Activated CD4-positive, alpha-beta memory T cell treated with anti-CD3 and anti-CD28 coated beads, Interleukin-2, amount 10 ng/mL, durations not matched to agents 7 days and 5 days (primary cell): Measurements from ENCODE around the gene MINDY4. TPM values are rescaled to one million over a fixed set of nuclear protein-coding genes. Genes with fewer than 3 reads are reported as not detected.

ENCODE experiments used
- CTCF ChIA-PET: fragments of 350-600 bp; sonication (Branson Sonifier 250); formaldehyde crosslinking; loops from one replicate; lab custom pipeline; 2021; ENCODE audit warnings: antibody characterized with exemption, inconsistent platforms; lab: Charles Lee
- POLR2A ChIA-PET: fragments of 350-600 bp; sonication (Branson Sonifier 250); formaldehyde crosslinking; loops from one replicate; lab custom pipeline; 2021; ENCODE audit warnings: antibody characterized with exemption; lab: Charles Lee
- DNase-seq: peaks from one replicate; pipeline ENCODE4 v3.0.0-alpha.2; 2020
- H3K27ac Mint-ChIP-seq: one replicate; pipeline ENCODE4 v1.8.0; 2021; ENCODE audit warnings: mild to moderate bottlenecking, mixed read lengths
- H3K27me3 Mint-ChIP-seq: one replicate; pipeline ENCODE4 v1.8.0; 2021; ENCODE audit warnings: mixed read lengths
- H3K36me3 Mint-ChIP-seq: one replicate; pipeline ENCODE4 v1.8.0; 2021; ENCODE audit warnings: low read depth, mixed read lengths
- H3K4me1 Mint-ChIP-seq: one replicate; pipeline ENCODE4 v1.8.0; 2021; ENCODE audit warnings: mixed read lengths
- H3K4me3 Mint-ChIP-seq: one replicate; pipeline ENCODE4 v1.8.0; 2021; ENCODE audit warnings: mild to moderate bottlenecking, mixed read lengths
- H3K9me3 Mint-ChIP-seq: one replicate; pipeline ENCODE4 v1.8.0; 2021; ENCODE audit warnings: mixed read lengths
- total RNA-seq, 2 experiments: library from RNA; stranded (reverse); gene quantifications; one replicate each; pipeline ENCODE4 v1.2.3, GENCODE V29; 2021

MINDY4 gene
- total RNA-seq, 2 experiments from 2014 or later, result 1.5 TPM

DNA sequence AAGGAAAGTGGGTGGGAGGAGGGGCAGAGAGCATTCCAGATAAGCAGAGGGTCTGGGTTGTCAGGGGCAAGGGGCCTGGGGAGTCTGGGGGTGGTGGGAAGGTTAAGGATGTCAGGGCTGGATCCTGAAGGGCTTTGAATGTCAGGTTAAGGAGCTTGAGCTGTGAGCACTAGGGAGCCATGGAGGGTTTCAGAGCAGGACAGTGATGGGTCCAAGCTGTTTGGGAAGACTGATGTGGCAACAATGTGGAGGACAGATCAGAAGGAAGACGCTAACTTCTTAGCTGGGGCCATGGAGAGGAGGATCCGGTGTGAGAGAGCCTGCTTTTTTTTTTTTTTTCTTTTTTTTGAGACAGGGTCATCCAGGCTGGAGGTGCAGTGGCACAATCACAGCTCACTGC lies 126.6 kb downstream of the MINDY4 start:
- Mint-ChIP-seq H3K4me1 (peaks cover 4% of the 10 kb centered on the region), H3K4me3 (no peak overlapping the region), H3K9me3 (no peaks in the 10 kb centered on the region), H3K36me3 (no peaks in the 10 kb centered on the region), H3K27ac (no peak overlapping the region), H3K27me3 (no peaks in the 10 kb centered on the region)
- CTCF ChIA-PET, result no interaction called here
- no peak for DNase-seq
- POLR2A ChIA-PET, result no interaction called here

DNA sequence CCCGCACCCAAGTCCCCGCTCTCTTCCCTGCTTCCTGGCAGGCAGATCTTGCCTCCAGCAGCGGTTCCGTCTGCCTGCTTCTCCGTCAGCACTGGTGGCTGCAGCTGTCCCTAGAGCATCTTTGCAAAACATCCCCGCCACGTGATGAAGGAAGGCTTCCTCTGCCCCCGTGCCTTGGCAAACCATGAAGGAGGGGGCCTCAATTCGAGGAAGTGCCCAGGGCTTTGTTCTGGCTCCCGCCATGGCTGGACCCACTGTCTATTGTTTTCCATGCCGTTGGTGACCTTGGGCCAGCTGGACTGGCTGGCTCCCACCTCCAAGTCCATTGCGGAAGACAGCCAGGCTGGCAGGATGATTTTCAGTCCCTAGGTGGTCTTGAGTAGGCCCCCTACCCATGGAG lies 127.2 kb downstream of the MINDY4 start:
- Mint-ChIP-seq H3K9me3 (no peaks in the 10 kb centered on the region), H3K27ac (no peak overlapping the region), H3K4me1 (peaks cover 4% of the 10 kb centered on the region), H3K27me3 (no peaks in the 10 kb centered on the region), H3K36me3 (no peaks in the 10 kb centered on the region), H3K4me3 (no peak overlapping the region)
- CTCF ChIA-PET, result no interaction called here
- POLR2A ChIA-PET, result no interaction called here
- DNase-seq, result no peak

- Mint-ChIP-seq H3K4me1 (peaks cover 4% of the 10 kb centered on the region), H3K36me3 (no peaks in the 10 kb centered on the region), H3K27me3 (no peaks in the 10 kb centered on the region), H3K4me3 (no peak overlapping the region), H3K27ac (no peak overlapping the region), H3K9me3 (no peaks in the 10 kb centered on the region)
- ChIA-PET CTCF (no interaction called here), POLR2A (no interaction called here)
- DNase-seq, result no peak
Measured at GRCh38 chr7:30899066-30899465, 127.8 kb downstream of the MINDY4 start.

DNA sequence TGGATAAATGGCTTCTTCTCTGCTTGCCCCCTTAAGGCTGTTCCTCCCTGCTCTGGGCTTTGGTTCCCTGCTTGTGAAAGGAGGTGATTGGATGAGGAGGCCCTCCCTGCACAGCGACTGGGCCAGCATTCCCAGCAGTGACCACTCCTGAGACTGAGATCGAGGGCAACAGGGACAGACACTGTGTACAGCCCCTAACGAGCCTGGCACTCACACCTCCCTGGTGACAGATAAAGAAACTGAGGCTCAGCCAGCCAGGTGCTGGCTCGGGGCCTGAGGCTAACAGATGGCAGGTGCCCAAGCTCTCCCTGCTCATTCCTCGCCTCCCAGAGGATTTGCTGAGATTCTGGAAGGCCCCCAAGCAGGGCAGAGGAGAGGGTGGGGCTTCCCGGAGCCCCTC lies 128.4 kb downstream of the MINDY4 start:
- H3K4me1 Mint-ChIP-seq, result peaks cover 4% of the 10 kb centered on the region
- no peak overlapping the region for H3K27ac Mint-ChIP-seq
- ChIA-PET CTCF (no interaction called here), POLR2A (no interaction called here)
- H3K36me3 Mint-ChIP-seq, result no peaks in the 10 kb centered on the region
- DNase-seq, result no peak
- no peak overlapping the region for H3K4me3 Mint-ChIP-seq
- H3K27me3 Mint-ChIP-seq, result no peaks in the 10 kb centered on the region
- H3K9me3 Mint-ChIP-seq, result no peaks in the 10 kb centered on the region

GRCh38 chr7:30900053-30900452 lies 128.8 kb downstream of the MINDY4 start:
- H3K4me1 Mint-ChIP-seq, result peaks cover 4% of the 10 kb centered on the region
- CTCF ChIA-PET, result no interaction called here

DNA sequence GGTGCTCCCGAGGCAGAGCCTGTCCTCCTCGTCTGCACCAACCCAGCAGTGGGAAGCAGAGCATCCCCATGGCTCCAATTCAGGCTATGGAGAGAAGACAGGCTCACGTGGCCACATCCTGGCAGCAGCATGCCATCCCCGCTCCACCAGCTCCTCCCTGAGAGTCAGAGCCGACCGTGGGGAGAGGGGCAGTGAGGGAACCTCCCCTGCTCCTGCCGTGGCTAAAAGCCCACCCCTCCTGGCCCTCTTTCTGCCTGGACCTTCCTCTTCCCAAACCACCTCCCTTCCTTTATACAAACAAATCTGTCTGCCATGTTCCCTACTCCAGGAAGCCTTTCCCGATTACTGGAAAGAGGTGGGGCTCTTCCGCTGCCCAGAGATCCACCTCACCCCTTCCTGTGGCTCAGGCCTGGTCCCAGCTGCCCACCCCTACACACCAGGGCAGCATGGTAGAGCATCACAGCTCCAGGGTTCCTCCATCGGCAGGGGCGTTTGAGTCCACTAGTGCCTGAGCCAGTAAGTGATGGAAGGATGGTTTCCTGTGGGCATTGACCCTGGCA lies 129.7 kb downstream of the MINDY4 start:
- Mint-ChIP-seq H3K4me3 (no peak overlapping the region), H3K27ac (no peak overlapping the region), H3K27me3 (no peaks in the 10 kb centered on the region), H3K4me1 (peaks cover 4% of the 10 kb centered on the region), H3K36me3 (no peaks in the 10 kb centered on the region), H3K9me3 (no peaks in the 10 kb centered on the region)
- no peak for DNase-seq
- CTCF ChIA-PET, result no interaction called here
- POLR2A ChIA-PET, result no interaction called here

More at GRCh38 chr7:30900053-30900452, 128.8 kb downstream of the MINDY4 start:
- POLR2A ChIA-PET, result no interaction called here
- H3K27me3 Mint-ChIP-seq, result no peaks in the 10 kb centered on the region
- no peaks in the 10 kb centered on the region for H3K9me3 Mint-ChIP-seq
- no peak for DNase-seq
- no peak overlapping the region for H3K4me3 Mint-ChIP-seq
- H3K36me3 Mint-ChIP-seq, result no peaks in the 10 kb centered on the region
- no peak overlapping the region for H3K27ac Mint-ChIP-seq

GRCh38 chr7:30901856-30902255 lies 130.6 kb downstream of the MINDY4 start:
- CTCF ChIA-PET, result no interaction called here
- H3K27ac Mint-ChIP-seq, result no peak overlapping the region
- no peak for DNase-seq
- H3K36me3 Mint-ChIP-seq, result no peaks in the 10 kb centered on the region
- no peaks in the 10 kb centered on the region for H3K27me3 Mint-ChIP-seq
- peaks cover 4% of the 10 kb centered on the region for H3K4me1 Mint-ChIP-seq
- POLR2A ChIA-PET, result no interaction called here
- H3K4me3 Mint-ChIP-seq, result no peak overlapping the region
- H3K9me3 Mint-ChIP-seq, result no peaks in the 10 kb centered on the region

- Mint-ChIP-seq H3K4me1 (peaks cover 4% of the 10 kb centered on the region), H3K36me3 (no peaks in the 10 kb centered on the region), H3K27ac (no peak overlapping the region), H3K27me3 (no peaks in the 10 kb centered on the region), H3K4me3 (no peak overlapping the region), H3K9me3 (no peaks in the 10 kb centered on the region)
- CTCF ChIA-PET, result no interaction called here
- POLR2A ChIA-PET, result no interaction called here
- DNase-seq, result no peak
Measured at GRCh38 chr7:30902466-30902865, 131.2 kb downstream of the MINDY4 start.

DNA sequence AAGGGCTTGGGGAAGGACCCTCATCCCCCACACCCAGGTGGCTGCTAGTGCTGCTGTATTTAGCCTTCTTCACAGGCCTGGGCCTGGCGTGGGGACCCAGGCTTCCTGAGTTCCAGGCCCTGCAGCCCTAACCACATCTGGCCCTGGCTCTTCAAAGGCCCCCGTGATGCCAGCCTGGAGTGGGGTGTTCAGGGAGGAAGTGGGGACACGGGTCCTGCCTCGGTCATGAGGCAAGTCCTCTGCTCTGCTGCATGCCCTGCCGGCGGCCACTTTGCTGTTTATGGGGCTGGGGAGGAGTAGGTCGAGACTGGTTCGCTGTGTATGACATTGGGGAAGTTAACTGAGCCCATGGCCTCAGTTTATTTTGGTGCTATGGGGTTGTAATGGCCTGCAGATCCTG lies 131.9 kb downstream of the MINDY4 start:
- no peak overlapping the region for H3K4me3 Mint-ChIP-seq
- H3K36me3 Mint-ChIP-seq, result no peaks in the 10 kb centered on the region
- no peak for DNase-seq
- no peaks in the 10 kb centered on the region for H3K9me3 Mint-ChIP-seq
- H3K27ac Mint-ChIP-seq, result no peak overlapping the region
- peaks cover 4% of the 10 kb centered on the region for H3K4me1 Mint-ChIP-seq
- CTCF ChIA-PET, result no interaction called here
- no peaks in the 10 kb centered on the region for H3K27me3 Mint-ChIP-seq
- POLR2A ChIA-PET, result no interaction called here

- no peaks in the 10 kb centered on the region for H3K9me3 Mint-ChIP-seq
- no peak overlapping the region for H3K4me3 Mint-ChIP-seq
- H3K27ac Mint-ChIP-seq, result no peak overlapping the region
- H3K4me1 Mint-ChIP-seq, result peaks cover 4% of the 10 kb centered on the region
- ChIA-PET POLR2A (no interaction called here), CTCF (no interaction called here)
- DNase-seq, result no peak
- H3K27me3 Mint-ChIP-seq, result no peaks in the 10 kb centered on the region
- no peaks in the 10 kb centered on the region for H3K36me3 Mint-ChIP-seq
Measured at GRCh38 chr7:30904561-30904960, 133.3 kb downstream of the MINDY4 start.

DNA sequence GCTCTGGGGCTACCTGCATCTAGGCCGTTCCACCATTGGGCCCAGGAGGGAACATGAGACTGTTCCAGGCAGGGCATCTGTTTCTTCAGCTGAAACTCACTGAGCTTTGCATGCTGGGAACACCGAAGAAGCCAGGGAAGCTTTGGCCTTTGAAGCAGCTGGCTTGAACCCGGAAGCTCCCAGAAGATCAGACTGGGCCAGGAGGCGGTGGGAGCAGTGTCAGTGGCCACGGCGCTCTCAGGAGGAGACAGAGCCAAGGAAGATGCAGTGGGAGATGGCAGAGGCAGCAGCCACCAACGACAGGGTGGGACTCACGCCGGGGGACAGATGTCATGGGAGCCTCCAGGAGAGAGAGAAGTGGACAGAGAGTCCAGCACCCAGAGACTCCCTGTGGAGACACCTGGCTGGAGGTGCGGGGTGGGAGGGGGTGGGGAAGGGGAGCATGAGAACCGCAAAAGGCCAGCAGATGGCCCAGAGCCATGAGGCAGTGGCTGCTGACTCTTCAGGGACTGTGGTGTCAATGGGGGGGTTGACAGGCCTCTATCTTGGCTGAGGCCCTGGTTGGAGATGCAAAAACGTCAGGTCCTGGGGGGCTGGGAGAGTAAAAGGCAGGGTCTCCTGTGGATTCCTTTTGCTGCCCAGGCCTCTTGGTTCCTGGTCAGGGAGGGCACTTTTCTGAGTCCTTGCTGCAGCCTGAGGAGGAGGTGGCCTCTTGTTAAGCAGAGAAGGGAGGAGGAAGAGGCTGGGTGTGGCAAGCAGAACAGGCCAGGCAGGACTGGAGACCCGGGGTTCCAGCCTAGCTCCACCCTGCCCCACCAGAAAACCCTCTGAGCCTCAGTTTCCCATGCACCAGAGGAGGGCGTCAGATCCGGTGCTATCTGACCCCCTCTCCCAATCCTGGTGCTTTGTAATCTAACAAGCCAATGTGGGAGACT lies 134.1 kb downstream of the MINDY4 start:
- H3K27me3 Mint-ChIP-seq, result no peaks in the 10 kb centered on the region
- no peak for DNase-seq
- ChIA-PET CTCF (no interaction called here), POLR2A (no interaction called here)
- no peak overlapping the region for H3K27ac Mint-ChIP-seq
- no peaks in the 10 kb centered on the region for H3K9me3 Mint-ChIP-seq
- H3K4me1 Mint-ChIP-seq, result peaks cover 4% of the 10 kb centered on the region
- no peak overlapping the region for H3K4me3 Mint-ChIP-seq
- no peaks in the 10 kb centered on the region for H3K36me3 Mint-ChIP-seq

- Mint-ChIP-seq H3K27ac (no peak overlapping the region), H3K4me1 (peaks cover 4% of the 10 kb centered on the region), H3K9me3 (no peaks in the 10 kb centered on the region), H3K4me3 (no peak overlapping the region), H3K27me3 (no peaks in the 10 kb centered on the region), H3K36me3 (no peaks in the 10 kb centered on the region)
- ChIA-PET POLR2A (no interaction called here), CTCF (no interaction called here)
- DNase-seq, result no peak
Measured at GRCh38 chr7:30906014-30906413, 134.8 kb downstream of the MINDY4 start.

GRCh38 chr7:30906515-30907240 lies 135.5 kb downstream of the MINDY4 start:
- no peak overlapping the region for H3K27ac Mint-ChIP-seq
- H3K9me3 Mint-ChIP-seq, result no peaks in the 10 kb centered on the region
- H3K4me3 Mint-ChIP-seq, result no peak overlapping the region
- peaks cover 1% of the 10 kb centered on the region for H3K4me1 Mint-ChIP-seq
- H3K36me3 Mint-ChIP-seq, result no peaks in the 10 kb centered on the region
- no peak for DNase-seq
- CTCF ChIA-PET, result no interaction called here
- H3K27me3 Mint-ChIP-seq, result no peaks in the 10 kb centered on the region
- POLR2A ChIA-PET, result no interaction called here
